GM21529 (cell line): ENCODE data around the gene BTBD1.

ENCODE experiments used
- ATAC-seq: cut with Tn5 transposase; IDR thresholded peaks from one replicate; pipeline ENCODE4 v1.9.1; 2021; ENCODE audit not compliant: unreplicated experiment

BTBD1 gene

DNA sequence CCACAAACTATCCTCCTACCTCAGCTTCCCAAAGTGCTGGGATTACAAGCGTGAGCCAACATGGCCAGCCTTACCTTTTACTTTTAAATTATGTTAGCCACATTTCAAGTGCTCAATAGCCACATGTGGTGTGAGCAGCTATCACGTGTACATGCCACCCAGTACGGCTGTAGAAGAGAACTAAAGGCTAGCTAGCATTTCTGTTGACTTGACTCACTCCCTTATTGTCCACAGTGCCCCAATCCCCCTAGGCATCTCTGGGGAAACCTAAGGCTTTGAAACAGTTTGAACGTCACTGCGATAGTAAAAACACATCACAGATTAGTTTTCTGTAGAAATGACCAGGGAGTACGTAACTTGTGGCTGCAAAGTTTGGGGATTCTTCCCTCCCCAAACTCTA is 67.6 kb downstream of the BTBD1 start:
- ATAC-seq, result no peak

DNA sequence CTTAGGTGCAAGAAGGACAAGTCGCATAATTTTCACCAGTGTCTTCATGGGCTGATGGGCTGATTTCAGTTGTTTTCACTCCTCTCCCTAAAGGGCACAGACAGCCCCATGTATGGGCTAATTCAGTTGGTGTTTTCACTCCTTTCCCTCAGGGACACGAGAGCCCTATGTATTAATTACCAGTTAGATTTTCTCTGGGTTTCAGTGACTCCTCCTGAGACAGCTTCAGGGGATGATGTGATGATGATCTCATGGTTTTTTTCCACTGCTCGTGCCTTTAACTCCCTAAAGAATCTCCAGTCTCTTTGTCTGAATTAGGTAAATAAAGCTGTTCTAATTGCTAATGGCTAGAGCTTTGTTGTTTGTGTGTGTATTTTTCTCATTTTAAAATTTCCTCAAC is 71.1 kb downstream of the BTBD1 start:
- no peak for ATAC-seq

DNA sequence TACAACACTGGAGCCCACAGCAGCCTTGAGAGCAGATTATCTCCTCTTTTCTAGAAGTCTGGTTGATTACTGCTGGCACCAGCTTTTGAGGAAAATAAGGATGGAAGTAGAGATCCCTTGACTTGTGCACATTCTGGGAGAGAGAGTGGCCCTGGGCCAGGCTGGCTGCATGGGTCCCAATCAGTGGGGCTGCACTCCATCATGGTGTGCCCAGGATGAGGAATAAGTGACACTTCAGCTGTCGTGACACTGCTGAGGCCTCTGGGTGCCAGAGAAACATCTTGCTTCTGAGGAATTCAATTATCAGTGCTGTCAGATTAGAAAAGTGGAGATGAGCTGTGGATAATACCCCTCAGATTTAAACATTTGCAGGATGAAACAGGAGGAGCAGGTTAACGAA is 72.0 kb downstream of the BTBD1 start:
- no peak for ATAC-seq

DNA sequence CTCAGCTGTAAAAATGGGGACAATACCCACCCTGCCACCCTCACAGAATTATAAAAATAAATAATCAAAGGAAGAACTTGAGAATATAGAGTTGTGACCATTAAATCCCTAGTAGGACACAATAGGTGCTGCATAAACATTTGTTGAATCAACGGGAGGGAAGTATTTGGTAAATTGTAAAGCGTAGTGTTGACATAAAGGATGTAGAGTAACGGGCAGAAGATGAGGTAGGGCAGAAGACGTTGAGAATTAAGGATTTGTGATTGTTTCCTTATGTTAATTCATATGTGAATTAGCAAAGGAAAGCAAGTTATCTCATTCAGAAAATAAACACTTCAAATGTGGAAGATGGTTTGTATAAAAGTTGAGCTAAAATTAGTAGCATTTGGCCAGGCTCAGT is 73.9 kb downstream of the BTBD1 start:
- no peak for ATAC-seq

DNA sequence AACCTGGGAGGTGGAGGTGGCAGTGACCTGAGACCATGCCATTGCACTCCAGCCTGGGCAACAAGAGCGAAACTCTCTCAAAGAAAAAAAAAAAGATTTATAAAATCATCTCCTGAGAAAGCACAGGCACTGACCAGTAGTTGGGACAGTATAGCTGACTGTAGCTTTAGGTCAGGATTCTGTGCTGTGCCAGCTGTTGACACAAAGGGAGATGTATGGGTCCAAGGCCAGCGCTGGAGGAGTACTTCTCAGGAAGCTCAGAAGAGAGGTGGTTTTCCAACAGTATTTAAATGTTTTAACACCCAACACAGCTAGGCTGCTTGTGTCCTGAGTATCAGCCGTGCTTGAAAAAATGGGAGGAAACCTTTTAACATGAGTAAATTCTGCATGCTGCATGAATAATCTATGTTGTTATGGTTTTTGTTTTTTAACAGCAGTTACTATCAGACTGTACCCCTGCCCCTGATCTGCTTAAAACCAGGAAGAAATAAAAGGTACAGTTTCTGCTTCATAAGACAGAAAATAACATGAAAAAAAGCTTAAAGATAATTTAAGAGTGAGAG is 74.5 kb downstream of the BTBD1 start:
- no peak for ATAC-seq

DNA sequence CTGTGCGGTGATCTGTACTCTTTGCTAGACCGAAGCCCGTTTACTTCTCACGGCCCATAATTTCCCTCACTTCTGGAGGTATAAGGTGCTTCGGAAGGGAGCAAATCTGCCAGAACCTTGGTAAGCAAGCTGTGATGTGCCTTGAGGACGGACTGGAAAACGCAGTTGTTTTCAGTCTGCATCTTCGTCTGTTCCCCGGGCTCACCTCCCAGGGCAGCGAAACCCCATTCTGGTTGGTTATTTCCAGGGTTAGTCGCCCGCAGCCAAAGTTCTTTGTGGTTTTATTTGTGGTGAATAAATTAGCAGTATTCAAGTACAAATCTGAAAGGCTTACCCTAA is 80.6 kb downstream of the BTBD1 start:
- ATAC-seq, result peak; percentile 23

DNA sequence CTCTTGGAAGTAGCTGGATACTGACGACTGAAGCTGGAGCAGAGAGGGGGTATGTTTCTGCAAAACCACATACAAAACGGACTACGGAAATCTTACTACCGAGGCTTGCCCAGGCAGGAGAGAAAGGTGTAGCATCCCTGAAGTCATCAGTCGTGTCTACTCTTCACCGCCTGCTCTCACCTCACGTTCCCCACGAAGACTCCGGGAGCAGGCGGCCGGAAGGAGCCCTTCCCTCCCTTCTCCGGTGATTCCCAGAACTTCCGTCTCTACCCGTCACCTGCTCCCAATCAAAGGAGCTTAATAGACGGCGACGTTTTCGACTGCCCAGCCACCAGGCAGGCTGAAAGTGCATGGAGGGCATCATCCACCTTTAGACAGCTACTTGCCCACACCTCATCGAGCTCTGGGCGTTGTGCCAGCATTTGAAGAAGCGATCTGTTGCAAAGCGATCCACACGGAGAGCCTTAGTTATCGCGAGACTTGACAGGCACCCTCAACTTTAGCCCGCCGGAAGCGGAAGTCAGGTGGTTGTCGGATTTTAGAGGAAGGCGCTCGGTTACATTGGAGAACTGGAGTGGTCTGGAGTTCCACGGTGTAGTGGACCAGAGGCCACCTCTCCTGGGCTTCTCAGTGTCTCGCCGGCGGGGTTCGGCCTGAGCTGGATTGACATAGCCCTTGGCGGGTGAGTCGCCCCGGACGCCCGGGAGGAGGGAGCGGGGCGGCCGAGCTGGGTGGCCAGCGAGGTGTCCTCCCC is 81.2 kb downstream of the BTBD1 start, which contains the start of gene RAMAC:
Gene RAMAC, plus strand, starts transcription at position 523 of the 754 bp plus-strand sequence. CDS start 2,809 bp downstream, outside the sequence.
- ATAC-seq, result peak; percentile 97

DNA sequence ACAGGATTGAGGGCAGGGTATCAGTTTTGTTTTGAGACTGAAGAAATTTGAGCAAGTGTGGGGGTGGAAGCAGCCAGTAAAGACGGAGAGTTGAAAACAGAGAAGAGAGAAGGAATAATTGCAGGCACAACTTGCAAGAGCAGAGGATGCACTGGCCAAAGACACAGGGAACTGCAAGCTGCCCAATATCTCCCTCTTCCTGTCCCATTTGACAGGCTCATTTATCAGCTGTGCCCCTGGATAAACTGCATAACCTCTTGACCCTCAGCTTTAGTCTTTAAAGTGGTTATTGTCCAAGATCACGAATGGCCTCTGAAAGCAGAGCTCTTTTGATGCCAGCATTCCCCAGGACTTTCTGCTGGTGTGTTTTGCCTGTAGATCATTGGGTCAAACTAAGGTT is 86.1 kb downstream of the BTBD1 start:
- no peak for ATAC-seq

DNA sequence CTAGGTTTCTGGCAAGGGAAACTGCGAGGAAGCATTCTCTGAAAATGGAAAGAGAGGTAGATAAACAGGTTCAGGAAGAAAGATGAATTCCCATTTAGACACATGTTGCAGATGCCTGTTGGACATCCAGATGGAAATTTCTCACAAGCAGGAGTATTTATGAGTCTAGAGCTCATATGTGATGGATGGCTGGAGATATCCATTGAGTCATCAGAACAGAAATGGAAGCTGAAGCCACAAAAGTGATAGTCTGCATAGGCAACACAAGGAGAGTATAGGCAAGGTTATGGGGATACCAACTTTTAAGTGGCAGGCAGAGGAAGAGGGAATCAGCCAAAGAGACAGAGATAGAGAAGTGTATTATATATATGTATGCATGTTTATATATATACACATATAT is 87.3 kb downstream of the BTBD1 start:
- no peak for ATAC-seq

DNA sequence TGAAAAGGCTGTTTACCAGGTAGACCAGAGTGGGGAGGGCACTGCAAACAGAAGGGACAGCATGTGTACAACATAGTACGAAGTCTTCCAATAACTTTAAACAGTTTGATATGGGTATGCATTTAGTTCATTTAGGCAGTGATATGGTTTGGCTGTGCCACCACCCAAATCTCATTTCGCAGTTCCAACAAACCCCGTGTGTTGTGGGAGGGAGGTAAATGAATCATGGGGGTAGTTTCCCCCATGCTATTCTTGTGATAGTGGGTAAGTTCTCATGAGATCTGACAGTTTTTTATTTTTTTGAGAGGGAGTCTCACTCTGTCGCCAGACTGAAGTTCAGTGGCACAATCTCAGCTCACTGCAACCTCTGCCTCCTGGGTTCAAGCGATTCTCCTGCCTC is 88.6 kb downstream of the BTBD1 start:
- ATAC-seq, result no peak

DNA sequence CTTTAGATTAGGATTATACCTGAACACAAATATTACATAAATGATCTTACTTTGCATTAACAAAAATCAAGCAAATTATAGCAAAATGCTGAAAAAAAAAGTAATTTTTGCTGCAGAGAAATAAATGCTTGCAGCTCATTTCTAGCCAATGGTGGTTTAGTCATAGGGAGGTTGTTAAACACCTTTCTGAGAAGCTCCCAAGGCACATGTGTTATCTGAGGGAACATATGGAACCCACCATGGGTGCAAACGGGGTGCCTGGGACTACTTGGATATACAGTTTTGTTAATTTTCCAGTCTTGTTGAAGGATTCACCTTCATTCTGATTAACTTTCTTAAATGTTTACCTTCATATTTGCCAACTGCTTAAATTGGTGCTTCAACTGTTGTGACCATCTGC is 90.0 kb downstream of the BTBD1 start:
- no peak for ATAC-seq

DNA sequence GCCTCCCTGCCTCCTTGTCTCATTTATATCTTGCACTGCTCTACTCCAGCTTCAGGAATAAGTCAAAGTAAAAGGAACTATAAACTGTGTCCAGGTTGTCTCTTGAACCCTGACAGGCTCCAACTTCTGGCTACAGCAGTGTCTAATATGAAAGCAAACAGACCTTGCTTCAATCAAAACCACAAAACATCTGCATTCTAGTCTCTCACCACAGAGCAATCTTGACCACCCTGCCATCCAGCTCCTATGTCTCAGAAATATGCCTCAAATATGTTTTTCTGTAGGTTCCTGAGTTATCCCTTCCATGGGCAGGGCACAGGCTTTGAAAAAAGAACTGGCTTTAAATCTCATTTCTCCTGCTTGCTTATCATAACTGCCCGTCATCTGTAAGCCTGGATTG is 94.1 kb downstream of the BTBD1 start:
- no peak for ATAC-seq

DNA sequence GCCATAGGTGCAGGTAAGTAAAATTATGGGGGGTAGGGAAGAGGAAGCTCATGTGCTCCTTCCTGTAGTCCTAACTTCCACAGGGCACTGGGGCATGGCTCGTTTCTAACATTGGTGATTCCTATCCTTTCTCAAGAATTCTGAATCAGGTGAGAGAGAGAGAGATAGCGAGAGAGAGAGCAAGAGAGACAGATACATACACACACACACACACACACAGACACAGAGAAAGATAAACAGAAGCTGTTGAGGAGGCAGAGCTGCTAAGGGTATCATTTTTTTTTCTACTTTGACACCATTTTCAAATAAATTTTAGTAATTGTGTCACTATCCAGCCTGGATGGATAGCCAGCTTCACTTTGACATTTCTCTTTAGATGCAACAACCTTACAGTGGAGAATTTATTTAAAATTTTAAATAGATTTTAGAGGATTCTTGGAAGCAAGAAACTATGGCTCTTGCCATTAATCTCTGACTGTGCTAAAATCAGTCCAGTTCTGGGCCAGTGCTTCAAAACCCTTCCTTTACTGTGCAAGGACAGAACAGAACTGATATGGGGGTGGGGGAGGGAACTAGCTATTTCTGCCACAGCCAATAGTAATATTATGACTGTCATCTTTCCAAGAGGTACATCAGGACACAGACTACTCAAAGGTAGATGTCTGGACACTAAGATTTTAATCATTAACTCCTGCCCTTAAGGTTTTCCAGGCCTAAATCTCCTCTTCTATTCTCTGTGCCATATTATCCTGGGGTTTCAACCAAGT is 95.7 kb downstream of the BTBD1 start:
- no peak for ATAC-seq

DNA sequence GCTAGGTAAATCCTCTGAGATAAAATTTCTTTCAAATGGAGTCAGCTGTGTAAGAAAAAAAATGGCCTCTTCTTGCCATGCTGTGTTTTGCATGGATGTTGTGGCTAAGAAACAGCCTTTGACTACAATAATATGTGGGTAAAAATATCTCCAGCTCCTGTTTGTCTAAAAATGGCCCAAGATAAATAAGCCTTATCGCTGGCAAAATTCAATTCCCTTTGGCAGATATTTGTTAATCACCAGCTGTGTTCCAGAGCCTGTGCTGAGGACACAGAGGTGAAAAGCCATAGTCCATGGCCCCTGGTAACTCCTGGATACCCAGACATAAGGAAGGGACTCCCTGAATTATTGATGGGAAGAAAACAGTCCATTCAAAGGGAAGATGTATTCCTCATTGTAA is 96.4 kb downstream of the BTBD1 start:
- no peak for ATAC-seq

DNA sequence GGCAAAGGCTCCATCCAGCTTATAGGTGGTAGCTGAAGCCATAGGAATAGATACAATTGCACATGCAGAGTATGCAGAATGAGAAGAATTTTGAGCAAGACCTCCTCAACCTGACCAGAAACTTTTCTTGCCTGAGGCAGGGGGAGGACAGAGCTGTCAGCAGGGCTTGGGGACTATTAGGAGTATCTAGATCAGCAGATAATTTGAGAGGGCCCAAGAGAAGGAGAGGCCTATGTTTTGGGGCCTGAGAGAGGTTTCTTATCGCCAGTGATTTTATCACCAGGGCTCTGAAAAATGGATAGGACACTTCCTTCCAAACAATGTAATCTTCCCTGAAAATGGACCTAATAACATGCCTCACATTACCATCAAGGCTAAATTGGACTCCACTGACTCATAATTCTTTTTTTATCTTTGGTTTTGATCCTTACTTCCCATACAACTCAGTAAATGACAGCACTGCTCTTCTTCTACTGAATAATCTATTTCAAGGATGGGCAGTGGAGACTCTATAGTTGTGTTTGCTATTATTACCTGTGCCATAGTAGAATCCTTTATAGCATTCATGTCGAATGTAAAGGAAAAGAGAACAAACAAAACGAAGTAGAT is 96.9 kb downstream of the BTBD1 start:
- no peak for ATAC-seq

DNA sequence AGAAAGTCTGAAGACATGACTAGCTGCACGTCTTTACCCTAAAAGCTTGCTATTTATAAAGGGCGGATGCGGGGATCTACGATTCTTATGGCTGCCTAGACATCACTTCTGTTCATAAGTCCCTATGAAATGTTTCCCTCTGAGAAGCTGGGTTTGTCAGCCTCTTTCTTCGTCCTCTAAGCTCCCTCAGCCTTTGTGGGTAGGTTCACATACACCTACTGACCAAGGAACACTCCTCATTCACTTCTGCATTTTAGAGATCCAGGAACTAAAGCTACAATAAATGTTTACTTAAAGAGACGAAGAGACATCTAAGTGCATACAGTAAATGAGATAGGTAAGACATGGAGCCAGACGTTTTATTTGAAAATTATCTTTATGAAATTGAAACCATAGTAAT is 97.7 kb downstream of the BTBD1 start:
- ATAC-seq, result no peak

DNA sequence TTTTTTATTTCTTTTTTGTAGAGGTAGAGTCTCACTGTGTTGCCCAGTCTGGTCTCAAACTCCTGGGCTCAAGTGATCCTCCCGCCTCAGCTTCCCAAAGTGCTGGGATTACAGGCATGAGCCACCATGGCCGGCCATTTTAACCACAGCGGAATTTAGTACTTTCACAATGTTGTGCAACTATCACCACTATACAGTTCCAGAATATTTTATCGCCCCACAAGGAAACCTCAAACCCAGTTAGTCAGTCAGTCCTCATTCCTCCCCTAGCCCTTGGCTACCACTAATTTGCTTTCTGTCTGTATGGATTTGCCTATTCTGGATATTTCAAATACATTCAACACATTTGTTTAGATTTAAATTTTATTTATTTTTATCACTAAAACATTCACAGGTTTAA is 99.0 kb downstream of the BTBD1 start:
- no peak for ATAC-seq

DNA sequence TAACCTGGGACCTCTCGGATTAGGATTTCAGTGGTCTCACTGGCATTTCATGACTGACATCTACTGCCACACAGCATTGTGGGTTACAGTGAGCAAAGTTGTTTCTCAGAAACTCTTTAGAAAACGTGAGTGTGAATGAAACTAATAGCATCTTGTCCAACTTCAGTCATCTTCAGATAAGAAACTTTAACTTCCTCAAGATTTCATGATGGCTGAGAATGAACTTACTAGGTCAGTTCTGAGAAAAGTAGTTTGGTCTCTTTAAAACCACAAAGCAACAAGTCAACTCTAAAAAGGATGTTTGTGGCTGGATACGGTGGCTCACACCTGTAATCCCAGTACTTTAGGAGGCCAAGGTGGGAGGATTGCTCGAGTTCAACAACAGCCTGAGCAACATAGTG is 100.4 kb downstream of the BTBD1 start:
- peak; percentile 87 for ATAC-seq
